ENCODE results near the gene CCNYL1.
"Not testable (repeated sequence)": the region's sequence is repeated elsewhere in the genome, so short reads cannot be mapped to it uniquely, and the experiment has no call there.

CCNYL1 gene

DNA sequence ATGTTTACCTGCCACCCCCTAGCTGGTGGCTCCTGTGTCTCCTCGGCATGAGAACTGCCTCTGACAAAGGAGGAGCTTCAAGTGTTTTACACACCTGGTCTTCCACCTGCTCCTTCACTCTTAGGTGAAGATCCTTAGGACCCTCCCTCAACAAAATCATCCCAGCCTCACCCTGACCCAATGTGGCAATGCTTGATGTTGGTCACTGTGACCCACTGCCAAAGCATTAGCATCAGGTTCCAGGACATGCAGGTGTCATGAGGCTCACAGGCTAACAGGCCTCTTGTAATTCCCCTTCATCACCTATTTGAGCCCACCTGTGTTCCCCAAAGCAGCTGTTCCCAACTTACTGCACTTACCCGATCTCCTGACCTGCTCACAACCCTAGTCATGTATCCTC lies 48.5 kb downstream of the CCNYL1 start:
- no peak overlapping the region for H3K4me3 ChIP-seq (replicated peaks; ENCODE audit: low read depth, low read length)
- DNase-seq (ENCODE audit: low read depth) = no peak
- TF ChIP-seq, protein P1, sequence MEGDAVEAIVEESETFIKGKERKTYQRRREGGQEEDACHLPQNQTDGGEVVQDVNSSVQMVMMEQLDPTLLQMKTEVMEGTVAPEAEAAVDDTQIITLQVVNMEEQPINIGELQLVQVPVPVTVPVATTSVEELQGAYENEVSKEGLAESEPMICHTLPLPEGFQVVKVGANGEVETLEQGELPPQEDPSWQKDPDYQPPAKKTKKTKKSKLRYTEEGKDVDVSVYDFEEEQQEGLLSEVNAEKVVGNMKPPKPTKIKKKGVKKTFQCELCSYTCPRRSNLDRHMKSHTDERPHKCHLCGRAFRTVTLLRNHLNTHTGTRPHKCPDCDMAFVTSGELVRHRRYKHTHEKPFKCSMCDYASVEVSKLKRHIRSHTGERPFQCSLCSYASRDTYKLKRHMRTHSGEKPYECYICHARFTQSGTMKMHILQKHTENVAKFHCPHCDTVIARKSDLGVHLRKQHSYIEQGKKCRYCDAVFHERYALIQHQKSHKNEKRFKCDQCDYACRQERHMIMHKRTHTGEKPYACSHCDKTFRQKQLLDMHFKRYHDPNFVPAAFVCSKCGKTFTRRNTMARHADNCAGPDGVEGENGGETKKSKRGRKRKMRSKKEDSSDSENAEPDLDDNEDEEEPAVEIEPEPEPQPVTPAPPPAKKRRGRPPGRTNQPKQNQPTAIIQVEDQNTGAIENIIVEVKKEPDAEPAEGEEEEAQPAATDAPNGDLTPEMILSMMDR (IDR thresholded peaks at IDR 0.05; ENCODE audit: low read length, missing control alignments) = no peak

DNA sequence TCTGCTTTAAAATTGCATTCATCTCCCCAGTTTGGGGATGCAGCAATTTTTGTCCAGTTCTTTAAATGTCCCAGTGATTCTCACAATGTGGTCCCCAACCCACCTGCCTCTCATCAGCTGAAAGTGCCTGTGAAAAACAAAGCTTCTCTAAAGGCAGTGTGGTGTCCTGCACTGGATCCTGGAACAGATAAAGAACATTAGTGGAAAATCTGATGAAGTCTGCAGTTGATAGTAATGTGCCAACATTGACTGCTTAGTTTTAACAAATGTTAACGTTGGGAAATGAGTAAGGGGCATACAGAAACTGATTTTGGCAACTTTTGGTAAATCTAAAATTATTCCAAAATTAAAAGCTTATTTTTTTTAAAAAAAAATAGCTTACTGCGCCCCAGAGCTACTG lies 49.0 kb downstream of the CCNYL1 start:
- TF ChIP-seq, protein P1 (IDR thresholded peaks at IDR 0.05; ENCODE audit: low read length, missing control alignments) = no peak
- no peak overlapping the region for H3K4me3 ChIP-seq (replicated peaks; ENCODE audit: low read depth, low read length)
- DNase-seq (ENCODE audit: low read depth) = no peak

DNA sequence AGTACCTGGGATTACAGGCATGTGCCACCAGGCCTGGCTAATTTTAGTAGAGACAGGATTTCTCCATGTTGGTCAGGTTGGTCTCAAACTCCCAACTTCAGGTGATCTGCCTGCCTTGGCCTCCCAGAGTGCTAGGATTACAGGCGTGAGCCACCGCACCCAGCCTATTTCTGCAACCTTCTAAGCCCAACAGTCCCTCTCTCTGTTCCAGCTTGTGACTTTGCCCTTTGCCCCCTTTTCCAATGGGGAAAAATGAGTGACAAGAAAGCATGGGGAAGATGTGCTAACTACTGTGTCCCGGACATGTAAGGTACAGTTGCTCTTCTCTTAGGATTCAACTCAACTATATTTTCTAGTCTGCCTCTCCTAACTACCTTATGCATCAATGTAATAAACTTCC lies 50.0 kb downstream of the CCNYL1 start:
- H3K4me3 ChIP-seq (replicated peaks; ENCODE audit: low read depth, low read length); DNase-seq (ENCODE audit: low read depth): not testable (repeated sequence)

DNA sequence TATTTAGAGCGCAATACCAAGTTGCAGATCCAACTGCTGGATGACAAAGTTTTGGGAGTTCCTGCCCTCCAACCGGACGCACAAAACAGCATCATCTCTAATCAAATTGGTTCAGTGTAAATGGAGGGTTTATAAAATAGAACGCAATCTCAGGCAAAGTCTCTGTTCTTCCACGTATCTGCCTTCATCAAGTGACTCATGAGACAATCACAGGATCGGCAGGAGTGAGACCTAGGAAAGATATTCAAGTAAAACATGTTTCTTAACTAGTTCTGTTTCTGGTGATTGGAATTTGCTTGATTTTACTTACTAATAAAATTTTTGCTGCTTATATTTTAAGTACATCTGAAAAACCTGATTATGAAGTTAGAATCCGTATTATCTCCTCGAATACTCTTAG lies 50.7 kb downstream of the CCNYL1 start:
- DNase-seq (ENCODE audit: low read depth) = no peak
- H3K4me3 ChIP-seq (replicated peaks; ENCODE audit: low read depth, low read length) = no peak overlapping the region
- TF ChIP-seq, protein P1 (IDR thresholded peaks at IDR 0.05; ENCODE audit: low read length, missing control alignments) = no peak

DNA sequence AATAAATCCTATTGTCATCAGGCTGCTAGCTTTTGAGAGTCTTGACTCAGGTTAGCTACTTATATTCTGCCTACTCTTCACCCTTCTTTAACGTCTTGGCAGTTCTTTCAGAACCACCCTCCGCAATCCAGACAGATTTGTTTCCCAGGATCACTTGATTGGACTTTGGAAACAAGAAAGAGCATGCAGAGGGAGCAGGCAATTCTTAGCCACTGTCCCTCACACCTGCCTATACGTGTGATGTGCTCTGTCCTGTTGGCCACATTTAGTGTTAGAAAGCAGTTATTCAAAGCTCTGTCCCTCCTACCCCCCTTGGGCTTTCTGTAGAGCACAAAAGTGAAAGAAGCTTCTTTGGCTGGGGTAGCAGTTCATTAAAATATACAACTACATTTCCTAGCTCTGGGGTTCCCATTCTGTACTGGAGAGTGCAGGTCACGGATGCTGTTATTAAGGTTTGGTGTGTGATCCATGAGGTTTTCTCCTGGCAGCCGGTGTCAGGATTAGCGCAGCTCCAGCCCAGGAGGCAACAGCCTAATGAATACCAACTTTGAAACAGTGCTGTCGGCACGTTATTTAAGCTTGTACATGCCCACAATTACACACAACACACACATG lies 52.0 kb downstream of the CCNYL1 start:
- no peak for DNase-seq (ENCODE audit: low read depth)

DNA sequence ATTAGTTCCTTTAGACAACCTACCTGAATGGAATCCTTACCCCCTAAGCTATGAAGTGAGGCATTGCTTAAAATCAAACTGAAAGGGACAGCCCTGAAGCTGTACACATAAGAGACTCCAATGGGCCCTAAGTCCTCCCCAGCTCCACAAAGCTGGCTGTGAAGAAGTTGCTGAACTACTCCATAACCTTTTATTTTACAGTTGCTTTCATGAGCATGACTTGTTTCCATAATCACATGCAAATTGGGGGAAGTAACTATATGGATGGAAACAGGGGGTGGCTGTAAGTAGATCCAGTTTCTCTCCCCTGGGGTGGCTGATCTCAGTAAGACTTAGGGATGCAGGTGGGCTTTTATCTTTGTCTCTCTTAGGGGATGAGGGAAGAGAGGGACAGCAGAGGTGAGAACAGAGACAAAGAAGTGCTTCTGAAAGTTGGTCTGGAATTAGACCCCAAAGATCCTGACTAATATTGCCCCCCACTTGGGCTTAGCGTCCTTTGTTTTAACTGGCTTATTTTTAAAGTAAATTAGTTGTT lies 52.7 kb downstream of the CCNYL1 start:
- TF ChIP-seq, protein P1 (IDR thresholded peaks at IDR 0.05; ENCODE audit: low read length, missing control alignments) = no peak
- no peak for DNase-seq (ENCODE audit: low read depth)
- no peak overlapping the region for H3K4me3 ChIP-seq (replicated peaks; ENCODE audit: low read depth, low read length)

More for the DNA sequence above, 52.0 kb downstream of the CCNYL1 start:
- H3K4me3 ChIP-seq (replicated peaks; ENCODE audit: low read depth, low read length) = no peak overlapping the region
- TF ChIP-seq, protein P1 (IDR thresholded peaks at IDR 0.05; ENCODE audit: low read length, missing control alignments) = no peak

DNA sequence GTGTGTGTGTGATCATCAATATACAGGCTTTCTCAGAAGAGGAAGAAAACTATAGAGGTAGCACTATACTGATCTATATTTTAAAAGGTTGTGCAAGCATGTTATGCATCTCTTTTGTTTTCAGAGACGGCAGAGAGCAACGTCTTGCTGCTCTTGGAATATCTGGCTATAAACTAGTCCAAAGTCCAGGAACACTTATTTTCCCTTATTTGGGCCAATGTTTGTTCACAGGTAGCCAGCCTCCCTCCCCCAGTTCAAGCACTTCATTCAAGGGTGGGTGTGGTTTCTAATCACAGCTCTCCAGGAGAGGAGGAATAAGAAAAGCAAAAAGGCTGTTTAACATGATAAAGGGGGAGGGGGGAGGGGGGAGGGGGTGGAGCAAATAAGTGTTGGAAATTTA lies 54.1 kb downstream of the CCNYL1 start:
- H3K4me3 ChIP-seq (replicated peaks; ENCODE audit: low read depth, low read length) = no peak overlapping the region
- TF ChIP-seq, protein P1 (IDR thresholded peaks at IDR 0.05; ENCODE audit: low read length, missing control alignments) = no peak
- no peak for DNase-seq (ENCODE audit: low read depth)
